Measurements from ENCODE around the gene ATG4B. TPM values are rescaled to one million over a fixed set of nuclear protein-coding genes. Genes with fewer than 3 reads are reported as not detected.

Gene ATG4B
- total RNA-seq, 2 donors from 2014 or later, result 52.0 to 86.1 TPM

- Histone ChIP-seq H3K4me3 (no peak overlapping the region), H3K36me3 (peaks cover 39% of the 10 kb centered on the region), H3K27ac (no peak overlapping the region), H3K27me3 (replicated peaks; ENCODE audit: insufficient read depth) (no peaks in the 10 kb centered on the region), H3K4me1 (ENCODE audit: control insufficient read depth in 1 of 2, low read depth in 2 of 2) (no peaks in the 10 kb centered on the region), H3K9me3 (no peaks in the 10 kb centered on the region)
- TF ChIP-seq CTCF (IDR thresholded peaks at IDR 0.05), result no peak
- ATAC-seq (ENCODE audit: insufficient number of reproducible peaks, low FRiP score, low read depth), result no peak
- no peak for DNase-seq (ENCODE audit: low spot score)
These were observed 85.5 kb downstream of the ATG4B start for GRCh38 chr2:241722896-241723454.

Other genes with a start within 250 kb of the ATG4B start
- 100 to 1,000 TPM; 180 to 279 TPM for gene STK25, start 129.1 kb upstream of the ATG4B start, total RNA-seq
- 10 to 100 TPM; 10.7 to 27.5 TPM for gene BOK, start 78.9 kb upstream of the ATG4B start, total RNA-seq
- gene THAP4, start 535 bp upstream of the ATG4B start, total RNA-seq, result 10 to 100 TPM; 27.2 to 31.1 TPM
- 1 to 10 TPM; 6.2 to 6.4 TPM for gene DTYMK, start 49.1 kb downstream of the ATG4B start, total RNA-seq
- 10 to 100 TPM; 27.3 to 64.8 TPM for gene ING5, start 64.3 kb downstream of the ATG4B start, total RNA-seq
- 10 to 100 TPM; 11.1 to 38.0 TPM for gene D2HGDH, start 96.9 kb downstream of the ATG4B start, total RNA-seq
- gene GAL3ST2, start 139.1 kb downstream of the ATG4B start, total RNA-seq, result 1 to 10 TPM in 1 of 2 donors, under 1 TPM in 1; 0.49 to 2.2 TPM
- 10 to 100 TPM in 1 of 2 donors, 1 to 10 TPM in 1; 5.4 to 22.0 TPM for gene NEU4, start 171.5 kb downstream of the ATG4B start, total RNA-seq
- gene PDCD1, start 221.2 kb downstream of the ATG4B start, total RNA-seq, result under 1 TPM; 0.68 to 0.92 TPM
- under 1 TPM in 1 of 2 donors, not detected in 1; 0.63 TPM for gene RTP5, start 232.0 kb downstream of the ATG4B start, total RNA-seq